GM10248 (cell line): ENCODE results near the gene STK24.

ENCODE experiments used
- CTCF ChIA-PET: fragments of 300-600 bp; sonication (Branson Sonifier 250); formaldehyde crosslinking; extraction: SDS; loops from one replicate; lab custom pipeline; 2021; ENCODE audit warnings: antibody characterized with exemption; lab: Yijun Ruan, JAX
- POLR2A ChIA-PET: fragments of 350-650 bp; sonication (Branson Sonifier 250); formaldehyde crosslinking; extraction: SDS; loops from one replicate; lab custom pipeline; 2020; ENCODE audit warnings: antibody characterized with exemption; lab: Yijun Ruan, JAX
- DNase-seq: peaks from one replicate; pipeline ENCODE4 v3.0.0; 2012; ENCODE audit errors: extremely low spot score
- CTCF ChIP-seq: IDR thresholded peaks from 2 replicates; pipeline ENCODE4 v1.5.1; 2012; ENCODE audit warnings: mild to moderate bottlenecking, low read depth; ENCODE audit errors: extremely low read depth, missing control alignments, control extremely low read depth

Gene STK24

GRCh38 chr13:98535501-98536354 lies 41.2 kb downstream of the STK24 start:
- POLR2A ChIA-PET = interaction anchor here (0.7 kb wide), 1 partner anchor 324 kb away, joined by 5 read pairs; no protein-coding TSS in a partner anchor
- CTCF ChIA-PET = interaction anchor here (3.0 kb wide), 1 partner anchor 10 kb away, joined by 8 read pairs; no protein-coding TSS in a partner anchor

GRCh38 chr13:98534821-98535220 lies 42.1 kb downstream of the STK24 start:
- no peak for DNase-seq
- ChIA-PET CTCF (interaction anchor here (1.5 kb wide), 1 partner anchor 14 kb away, joined by 4 read pairs; no protein-coding TSS in a partner anchor), POLR2A (no interaction called here)
- no peak for TF ChIP-seq CTCF

More at GRCh38 chr13:98535501-98536354, 41.2 kb downstream of the STK24 start:
- no peak for DNase-seq
- TF ChIP-seq CTCF = no peak

- CTCF ChIA-PET = interaction anchor here (0.9 to 2.0 kb wide), 5 partner anchors 10 to 119 kb away, joined by 3 to 6 read pairs (median 4); no protein-coding TSS in a partner anchor
- DNase-seq = no peak
- TF ChIP-seq CTCF = no peak
- POLR2A ChIA-PET = no interaction called here
These were observed 43.0 kb downstream of the STK24 start for GRCh38 chr13:98533912-98534311.

GRCh38 chr13:98532254-98532653 lies 44.7 kb downstream of the STK24 start:
- POLR2A ChIA-PET = no interaction called here
- no peak for TF ChIP-seq CTCF

GRCh38 chr13:98530217-98530616 lies 46.7 kb downstream of the STK24 start:
- TF ChIP-seq CTCF = no peak
- no peak for DNase-seq
- ChIA-PET POLR2A (no interaction called here), CTCF (interaction anchor here (0.6 to 4.9 kb wide), 10 partner anchors 9 to 123 kb away, joined by 3 to 28 read pairs (median 4); no protein-coding TSS in a partner anchor)

More at GRCh38 chr13:98532254-98532653, 44.7 kb downstream of the STK24 start:
- CTCF ChIA-PET = interaction anchor here (1.1 to 4.9 kb wide), 4 partner anchors 10 to 121 kb away, joined by 3 to 28 read pairs (median 6); no protein-coding TSS in a partner anchor
- DNase-seq = no peak

GRCh38 chr13:98529171-98529570 lies 47.7 kb downstream of the STK24 start:
- ChIA-PET POLR2A (no interaction called here), CTCF (interaction anchor here (0.7 to 4.9 kb wide), 5 partner anchors 9 to 362 kb away, joined by 3 to 28 read pairs (median 4); no protein-coding TSS in a partner anchor)
- DNase-seq = no peak
- no peak for TF ChIP-seq CTCF
